ENCODE measurements around the gene TBX15. TPM values are rescaled to one million over a fixed set of nuclear protein-coding genes. Genes with fewer than 3 reads are reported as not detected.
A peak's percentile ranks its signal among the peaks of the same experiment; 100 is the strongest.

TBX15 gene
- polyA plus RNA-seq, 1 donor (not counting 4 experiments of a cell fraction or from before 2014, with no cell fraction given), result not detected

DNA sequence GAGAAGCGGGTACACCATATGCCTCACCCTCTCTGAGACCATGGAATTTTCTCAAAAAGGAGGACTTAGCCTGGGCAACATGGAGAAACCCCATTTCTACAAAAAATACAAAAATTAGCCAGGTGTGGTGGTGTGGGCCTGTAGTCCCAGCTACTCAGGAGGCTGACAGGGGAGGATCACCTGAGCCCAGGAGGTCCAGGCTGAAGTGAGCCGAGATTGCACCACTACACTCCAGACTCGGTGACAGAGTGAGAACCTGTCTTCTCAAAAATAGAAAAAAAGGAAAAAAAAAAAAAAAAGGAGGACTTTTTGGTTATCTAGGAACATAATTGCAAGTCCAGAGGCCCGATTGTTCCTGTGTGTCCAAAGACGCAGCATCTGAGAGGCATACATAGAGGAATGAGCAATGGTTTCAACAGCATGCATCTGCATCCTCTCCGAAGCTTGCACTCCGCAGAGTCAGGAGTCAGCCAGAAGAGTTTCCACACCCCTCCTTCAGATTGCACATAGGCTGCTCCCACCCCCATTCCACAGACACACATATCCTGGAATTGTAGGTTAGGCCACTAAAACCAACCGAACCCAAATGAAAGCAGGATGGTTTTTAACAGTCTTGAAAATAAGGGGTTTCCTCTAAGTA is 2.5 kb upstream of the TBX15 start:
- Histone ChIP-seq H3K9me1 (ENCODE audit: control insufficient read depth, extremely low read depth, insufficient read depth, low read length) (no peaks in the 10 kb centered on the region), H3K9ac (ENCODE audit: control insufficient read depth, extremely low read depth, insufficient read depth, low read length) (no peak overlapping the region), H3K9me3 (ENCODE audit: control insufficient read depth, low read depth, low read length) (peaks cover 5% of the 10 kb centered on the region), H3K4me2 (ENCODE audit: control insufficient read depth, extremely low read depth, insufficient read depth, low read depth, low read length) (no peak overlapping the region), H3K27me3 (ENCODE audit: control insufficient read depth, extremely low read depth, insufficient read depth, low read length) (peaks cover 100% of the 10 kb centered on the region), H3K4me1 (ENCODE audit: control insufficient read depth, extremely low read depth, insufficient read depth, low read length) (peaks cover 5% of the 10 kb centered on the region), H3K27ac (ENCODE audit: control insufficient read depth, insufficient read depth, low read length) (no peak overlapping the region), H4K20me1 (ENCODE audit: control insufficient read depth, extremely low read depth, insufficient read depth, low read length) (no peaks in the 10 kb centered on the region), H3K36me3 (ENCODE audit: control insufficient read depth in 2 of 2, extremely low read depth in 1 of 2, insufficient read depth in 2 of 2, low read length in 2 of 2) (no peaks in the 10 kb centered on the region), H2AFZ (ENCODE audit: control insufficient read depth, low read length) (no peak overlapping the region), H3K4me3 (ENCODE audit: control insufficient read depth in 2 of 3, extremely low read depth in 1 of 3, insufficient read depth in 2 of 3, low read depth in 1 of 3, low read length in 3 of 3) (no peak overlapping the region), H3K79me2 (ENCODE audit: control insufficient read depth, insufficient read depth, low read length) (no peaks in the 10 kb centered on the region)
- FAIRE-seq (no peak), DNase-seq (ENCODE audit: low read depth, low spot score) (no peak)
- TF ChIP-seq CTCF (optimal IDR thresholded peaks at IDR 0.05 in 1 of 3, IDR thresholded peaks at IDR 0.05 in 1 of 3, conservative IDR thresholded peaks at IDR 0.05 in 1 of 3; ENCODE audit: extremely low read depth in 1 of 3, insufficient read depth in 2 of 3, low read length in 3 of 3) (no peak), EZH2 (IDR thresholded peaks at IDR 0.05; ENCODE audit: low read length) (peak; percentile 25)
- dilution Hi-C loops (cut with MboI; ENCODE audit: extremely low pct_ligation_motif_present, low sequenced_read_pairs), result no loop called here

- no peak overlapping the region for H2AFZ ChIP-seq (ENCODE audit: control insufficient read depth, low read length)
- peaks cover 5% of the 10 kb centered on the region for H3K4me1 ChIP-seq (ENCODE audit: control insufficient read depth, extremely low read depth, insufficient read depth, low read length)
- DNase-seq (ENCODE audit: low read depth, low spot score) (no peak), FAIRE-seq (no peak)
- H3K9ac ChIP-seq (ENCODE audit: control insufficient read depth, extremely low read depth, insufficient read depth, low read length), result no peak overlapping the region
- peaks cover 6% of the 10 kb centered on the region for H3K9me3 ChIP-seq (ENCODE audit: control insufficient read depth, low read depth, low read length)
- H3K27me3 ChIP-seq (ENCODE audit: control insufficient read depth, extremely low read depth, insufficient read depth, low read length), result peaks cover 100% of the 10 kb centered on the region
- H3K79me2 ChIP-seq (ENCODE audit: control insufficient read depth, insufficient read depth, low read length), result no peaks in the 10 kb centered on the region
- H3K36me3 ChIP-seq (ENCODE audit: control insufficient read depth in 2 of 2, extremely low read depth in 1 of 2, insufficient read depth in 2 of 2, low read length in 2 of 2), result no peaks in the 10 kb centered on the region
- TF ChIP-seq EZH2 (IDR thresholded peaks at IDR 0.05; ENCODE audit: low read length), result no peak
- H4K20me1 ChIP-seq (ENCODE audit: control insufficient read depth, extremely low read depth, insufficient read depth, low read length), result no peaks in the 10 kb centered on the region
- no peak overlapping the region for H3K4me3 ChIP-seq (ENCODE audit: control insufficient read depth in 2 of 3, extremely low read depth in 1 of 3, insufficient read depth in 2 of 3, low read depth in 1 of 3, low read length in 3 of 3)
- H3K27ac ChIP-seq (ENCODE audit: control insufficient read depth, insufficient read depth, low read length), result no peak overlapping the region
- dilution Hi-C loops (cut with MboI; ENCODE audit: extremely low pct_ligation_motif_present, low sequenced_read_pairs), result no loop called here
- H3K9me1 ChIP-seq (ENCODE audit: control insufficient read depth, extremely low read depth, insufficient read depth, low read length), result no peaks in the 10 kb centered on the region
- H3K4me2 ChIP-seq (ENCODE audit: control insufficient read depth, extremely low read depth, insufficient read depth, low read depth, low read length), result no peak overlapping the region
Observed at GRCh38 chr1:118989878-118990378, 1.8 kb upstream of the TBX15 start.
